ENCODE results near the gene NAXD. TPM values are rescaled to one million over a fixed set of nuclear protein-coding genes. Genes with fewer than 3 reads are reported as not detected.
A peak's percentile ranks its signal among the peaks of the same experiment; 100 is the strongest.
"Not testable (repeated sequence)": the region's sequence is repeated elsewhere in the genome, so short reads cannot be mapped to it uniquely, and the experiment has no call there.

NAXD gene
- total RNA-seq, 3 donors from 2014 or later: 17.8 to 20.5 (median 19.5) TPM

DNA sequence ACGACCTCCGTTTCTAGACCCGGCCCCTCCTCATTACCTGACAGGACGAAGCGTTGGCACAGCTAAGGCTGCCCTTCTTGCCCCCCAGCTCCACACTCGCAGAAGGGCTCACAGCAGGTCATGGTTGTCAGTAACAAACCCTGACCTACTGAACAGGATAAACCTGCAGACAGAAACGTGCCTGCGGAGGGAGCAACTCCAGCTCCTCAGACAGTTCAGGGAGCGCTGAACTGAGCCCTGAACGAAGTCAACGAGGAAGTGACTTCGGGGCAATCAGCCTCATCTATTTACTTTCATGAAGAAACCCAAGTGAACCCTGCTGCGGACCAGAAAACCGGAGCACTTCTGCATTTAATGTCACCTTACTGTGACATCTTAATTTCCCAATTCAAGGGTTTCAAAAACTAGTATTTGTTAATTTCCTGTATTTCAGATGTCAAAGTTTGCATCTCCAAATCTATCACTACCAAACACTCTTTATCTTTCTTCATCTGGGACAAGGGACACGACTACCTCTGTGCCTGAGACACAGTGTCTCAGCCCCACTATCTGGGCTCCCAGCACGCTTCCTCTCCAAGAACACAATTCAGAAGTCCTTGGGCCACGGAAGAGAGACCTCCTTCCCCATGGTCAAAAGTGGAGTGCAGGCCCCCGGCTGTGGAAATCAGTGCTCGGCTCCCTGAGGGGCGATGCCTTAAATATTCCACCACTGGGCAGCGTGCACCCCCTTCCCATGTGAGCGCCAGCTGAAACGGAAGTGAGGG lies 50.3 kb downstream of the NAXD start:
- peaks cover 48% of the 10 kb centered on the region for H3K36me3 Mint-ChIP-seq (ENCODE audit: insufficient read depth)
- ATAC-seq (no peak), DNase-seq (no peak)
- H3K4me1 Mint-ChIP-seq (ENCODE audit: low read depth): peaks cover 1% of the 10 kb centered on the region
- H3K27me3 Mint-ChIP-seq (ENCODE audit: low read depth): no peaks in the 10 kb centered on the region
- H3K4me3 Mint-ChIP-seq: no peak overlapping the region
- H3K9me3 Mint-ChIP-seq: no peaks in the 10 kb centered on the region

DNA sequence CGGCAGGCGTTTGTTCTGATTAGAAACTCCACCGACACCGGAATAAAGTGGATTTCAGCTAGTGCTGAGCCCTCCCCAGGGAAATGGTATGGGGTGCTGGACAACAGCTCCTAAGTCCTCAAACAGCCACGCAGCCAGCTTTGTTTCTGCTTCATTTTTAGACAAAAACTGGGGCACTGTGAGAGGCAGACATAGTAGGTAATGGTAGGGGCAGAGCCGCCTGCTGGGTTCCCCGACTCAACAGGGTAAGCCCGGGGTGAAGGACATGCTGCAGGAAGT lies 50.8 kb downstream of the NAXD start:
- Mint-ChIP-seq H3K9me3 (no peaks in the 10 kb centered on the region), H3K36me3 (ENCODE audit: insufficient read depth) (peaks cover 49% of the 10 kb centered on the region), H3K4me3 (no peak overlapping the region), H3K4me1 (ENCODE audit: low read depth) (peaks cover 6% of the 10 kb centered on the region), H3K27me3 (ENCODE audit: low read depth) (no peaks in the 10 kb centered on the region)
- DNase-seq (no peak), ATAC-seq (no peak)

DNA sequence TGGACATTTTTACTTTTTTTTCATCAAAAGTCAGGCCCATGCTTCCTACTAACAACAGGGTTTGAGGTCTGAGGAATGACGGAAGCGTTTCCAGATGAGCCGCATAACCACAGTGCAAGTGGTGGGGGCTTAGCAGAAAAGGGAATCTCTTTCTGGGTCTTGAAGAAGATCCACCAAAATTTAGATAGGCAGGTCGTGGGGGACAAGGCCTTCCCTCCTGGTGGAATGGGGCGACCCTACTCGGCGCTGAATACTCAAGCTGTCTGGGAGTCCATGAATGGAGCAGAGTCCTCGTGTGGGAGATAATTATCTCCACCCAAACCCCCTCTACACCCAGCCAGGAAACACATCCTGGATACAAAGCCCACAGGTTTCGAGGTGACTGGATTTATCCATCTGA lies 53.7 kb downstream of the NAXD start:
- H3K4me1 Mint-ChIP-seq (ENCODE audit: low read depth): peaks cover 26% of the 10 kb centered on the region
- no peaks in the 10 kb centered on the region for H3K9me3 Mint-ChIP-seq
- H3K27me3 Mint-ChIP-seq (ENCODE audit: low read depth): no peaks in the 10 kb centered on the region
- peaks cover 42% of the 10 kb centered on the region for H3K36me3 Mint-ChIP-seq (ENCODE audit: insufficient read depth)
- DNase-seq (no peak), ATAC-seq (no peak)
- H3K4me3 Mint-ChIP-seq: no peak overlapping the region

DNA sequence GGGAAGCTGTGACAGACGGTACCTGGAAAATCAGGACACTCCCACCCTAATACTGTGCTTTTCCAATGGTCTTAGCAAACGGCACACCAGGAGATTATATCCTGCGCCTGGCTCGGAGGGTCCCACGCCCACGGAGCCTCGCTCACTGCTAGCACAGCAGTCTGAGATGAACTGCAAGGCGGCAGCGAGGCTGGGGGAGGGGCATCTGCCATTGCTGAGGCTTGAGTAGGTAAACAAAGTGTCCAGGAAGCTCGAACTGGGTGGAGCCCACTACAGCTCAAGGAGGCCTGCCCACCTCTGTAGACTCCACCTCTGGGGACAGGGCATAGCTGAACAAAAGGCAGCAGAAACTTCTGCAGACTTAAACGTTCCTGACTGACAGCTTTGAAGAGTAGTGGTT lies 54.5 kb downstream of the NAXD start:
- H3K4me3 Mint-ChIP-seq; ATAC-seq; DNase-seq; H3K9me3 Mint-ChIP-seq; H3K27me3 Mint-ChIP-seq (ENCODE audit: low read depth): not testable (repeated sequence)
- Mint-ChIP-seq H3K36me3 (ENCODE audit: insufficient read depth) (peaks cover 44% of the 10 kb centered on the region), H3K4me1 (ENCODE audit: low read depth) (peaks cover 31% of the 10 kb centered on the region)

DNA sequence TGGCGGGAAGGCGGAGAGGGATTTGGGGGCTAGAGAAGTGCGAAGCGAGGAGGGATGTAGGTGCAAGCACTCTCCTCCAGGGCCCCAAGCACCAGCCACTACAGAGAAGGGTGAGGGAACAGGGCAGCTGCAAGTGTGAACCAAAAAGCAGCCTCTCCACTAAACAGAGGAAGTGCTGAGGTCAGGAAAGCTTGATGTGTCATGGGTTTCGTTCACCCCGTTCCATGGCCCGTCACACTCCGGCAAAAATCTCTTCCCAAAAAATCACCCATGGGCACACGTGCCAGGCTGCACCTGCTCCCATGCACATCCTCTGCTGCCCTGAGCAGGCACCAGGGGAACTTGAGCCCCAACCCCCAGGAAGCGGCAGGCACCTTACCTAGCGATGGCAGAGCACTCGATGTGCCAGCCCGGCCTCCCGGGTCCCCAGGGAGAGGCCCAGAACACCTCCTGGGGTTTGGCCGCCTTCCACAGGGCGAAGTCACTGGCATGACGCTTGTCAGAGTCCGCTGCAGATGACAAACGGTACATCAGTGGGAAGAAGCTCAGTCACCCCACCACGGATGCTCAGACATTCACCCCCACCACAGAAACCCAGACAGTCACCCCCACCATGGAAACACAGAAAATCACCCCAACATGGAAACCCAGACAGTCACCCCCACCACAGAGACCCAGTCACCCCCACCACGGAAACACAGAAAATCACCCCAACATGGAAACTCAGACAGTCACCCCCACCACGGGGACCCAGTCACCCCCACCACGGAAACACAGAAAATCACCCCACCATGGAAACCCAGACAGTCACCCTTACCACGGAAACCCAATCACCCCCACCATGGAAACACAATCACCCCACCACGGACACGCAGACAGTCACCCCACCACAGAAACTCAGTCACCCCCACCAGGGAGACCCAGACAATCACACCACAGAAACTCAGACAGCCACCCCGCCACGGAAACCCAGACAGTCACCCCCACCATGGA lies 61.5 kb downstream of the NAXD start:
- H3K4me1 Mint-ChIP-seq (ENCODE audit: low read depth): peaks cover 36% of the 10 kb centered on the region
- H3K27me3 Mint-ChIP-seq (ENCODE audit: low read depth): no peaks in the 10 kb centered on the region
- no peaks in the 10 kb centered on the region for H3K9me3 Mint-ChIP-seq
- H3K4me3 Mint-ChIP-seq: no peak overlapping the region
- peaks cover 46% of the 10 kb centered on the region for H3K36me3 Mint-ChIP-seq (ENCODE audit: insufficient read depth)
- peak; percentile 77 to 82 for ATAC-seq
- DNase-seq: no peak

DNA sequence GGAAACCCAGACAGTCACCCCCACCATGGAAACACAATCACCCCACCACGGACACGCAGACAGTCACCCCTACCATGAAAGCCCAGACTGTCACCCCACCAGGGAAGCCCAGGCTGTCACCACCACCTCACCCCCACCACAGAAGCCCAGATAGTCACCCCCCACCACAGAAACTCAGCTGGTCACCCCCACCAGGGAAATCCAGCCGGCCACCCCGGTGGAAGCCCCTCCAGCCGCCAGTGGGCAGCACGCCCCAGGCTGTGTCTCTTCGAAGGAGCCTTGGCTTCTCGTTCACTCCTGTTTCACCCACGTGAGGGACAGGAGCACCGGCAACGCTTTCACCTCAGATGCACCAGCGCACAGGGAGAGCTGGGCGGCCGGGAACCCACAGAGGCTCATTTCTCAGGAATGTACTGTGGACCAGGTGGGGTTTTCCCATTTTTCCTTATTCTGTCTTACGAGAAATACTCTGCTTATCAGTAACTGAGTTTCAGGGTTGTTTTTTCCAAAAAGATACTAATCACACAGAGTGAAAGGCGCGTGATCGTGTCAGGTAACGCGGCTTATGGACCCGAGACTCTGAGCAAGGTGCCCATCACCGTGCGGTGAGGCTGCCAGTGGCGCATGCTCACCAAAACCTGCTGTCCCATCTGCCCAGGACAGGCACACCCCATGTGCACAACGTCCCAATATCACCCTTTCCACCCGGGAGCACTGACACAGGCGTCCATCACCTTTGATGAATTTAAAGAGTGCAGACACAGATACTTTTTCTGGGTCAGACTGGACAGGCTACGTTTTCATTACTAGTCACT lies 62.6 kb downstream of the NAXD start:
- no peaks in the 10 kb centered on the region for H3K9me3 Mint-ChIP-seq
- peak; percentile 35 to 46 for ATAC-seq

DNA sequence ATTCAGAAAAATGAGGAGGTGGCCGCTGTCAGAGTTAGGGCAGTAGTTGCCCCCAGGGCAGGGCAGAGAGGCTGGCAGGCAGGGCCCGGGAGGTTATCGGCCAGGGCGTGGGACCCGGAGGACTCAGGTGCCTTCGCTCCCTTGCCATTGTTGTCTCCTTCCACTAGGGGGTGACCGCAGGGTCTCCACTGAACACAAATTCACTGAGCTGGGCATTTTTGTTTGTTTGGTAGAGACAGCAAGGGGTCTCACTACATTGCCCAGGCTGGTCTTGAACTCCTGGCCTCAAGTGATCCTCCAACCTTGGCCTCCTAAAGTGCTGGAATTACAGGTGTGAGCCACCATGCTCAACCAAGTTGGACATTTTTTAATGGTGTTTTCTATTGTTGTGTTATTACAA lies 65.5 kb downstream of the NAXD start:
- no peaks in the 10 kb centered on the region for H3K9me3 Mint-ChIP-seq
- peaks cover 36% of the 10 kb centered on the region for H3K36me3 Mint-ChIP-seq (ENCODE audit: insufficient read depth)

More for the DNA sequence above, 62.6 kb downstream of the NAXD start:
- peaks cover 40% of the 10 kb centered on the region for H3K36me3 Mint-ChIP-seq (ENCODE audit: insufficient read depth)
- H3K27me3 Mint-ChIP-seq (ENCODE audit: low read depth): no peaks in the 10 kb centered on the region
- DNase-seq: no peak
- H3K4me3 Mint-ChIP-seq: no peak overlapping the region
- peaks cover 28% of the 10 kb centered on the region for H3K4me1 Mint-ChIP-seq (ENCODE audit: low read depth)

DNA sequence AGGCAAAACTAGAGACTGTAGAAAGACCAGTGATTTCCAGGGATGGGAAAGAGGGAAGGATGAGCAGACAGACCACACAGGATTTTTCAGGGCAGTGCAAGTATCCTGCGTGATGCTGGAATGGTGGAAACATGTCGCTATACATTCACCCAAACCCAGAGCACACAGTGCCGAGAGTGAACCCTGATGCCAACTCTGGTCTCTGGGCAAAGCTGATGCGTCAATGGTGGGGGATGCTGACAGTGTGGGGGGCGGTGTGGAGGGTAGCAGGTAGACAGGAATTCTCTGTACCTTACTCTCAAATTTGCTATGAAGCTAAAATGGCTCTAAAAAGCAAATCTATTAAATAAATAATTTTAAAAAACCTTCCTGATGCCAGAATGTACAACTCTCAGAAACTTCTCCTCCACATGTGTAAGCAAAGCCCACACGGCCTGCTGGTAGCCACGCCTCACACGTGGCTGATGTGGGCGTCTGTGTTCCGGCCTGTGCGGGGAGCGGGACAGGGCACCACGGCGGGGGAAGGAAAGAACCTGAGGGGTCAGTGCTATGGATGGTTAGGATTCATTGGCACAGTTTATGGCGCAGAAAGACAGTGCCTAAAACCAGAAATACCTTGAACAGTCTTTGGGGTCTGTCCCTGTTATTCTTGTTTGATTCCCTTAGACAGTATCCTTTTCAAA lies 66.7 kb downstream of the NAXD start:
- H3K36me3 Mint-ChIP-seq (ENCODE audit: insufficient read depth): peaks cover 27% of the 10 kb centered on the region
- no peaks in the 10 kb centered on the region for H3K27me3 Mint-ChIP-seq (ENCODE audit: low read depth)
- no peaks in the 10 kb centered on the region for H3K9me3 Mint-ChIP-seq
- ATAC-seq (no peak), DNase-seq (no peak)
- H3K4me3 Mint-ChIP-seq: no peak overlapping the region
- H3K4me1 Mint-ChIP-seq (ENCODE audit: low read depth): peaks cover 6% of the 10 kb centered on the region

More for the DNA sequence above, 65.5 kb downstream of the NAXD start:
- H3K4me1 Mint-ChIP-seq (ENCODE audit: low read depth): peaks cover 15% of the 10 kb centered on the region
- no peaks in the 10 kb centered on the region for H3K27me3 Mint-ChIP-seq (ENCODE audit: low read depth)
- ATAC-seq (no peak), DNase-seq (no peak)
- no peak overlapping the region for H3K4me3 Mint-ChIP-seq

DNA sequence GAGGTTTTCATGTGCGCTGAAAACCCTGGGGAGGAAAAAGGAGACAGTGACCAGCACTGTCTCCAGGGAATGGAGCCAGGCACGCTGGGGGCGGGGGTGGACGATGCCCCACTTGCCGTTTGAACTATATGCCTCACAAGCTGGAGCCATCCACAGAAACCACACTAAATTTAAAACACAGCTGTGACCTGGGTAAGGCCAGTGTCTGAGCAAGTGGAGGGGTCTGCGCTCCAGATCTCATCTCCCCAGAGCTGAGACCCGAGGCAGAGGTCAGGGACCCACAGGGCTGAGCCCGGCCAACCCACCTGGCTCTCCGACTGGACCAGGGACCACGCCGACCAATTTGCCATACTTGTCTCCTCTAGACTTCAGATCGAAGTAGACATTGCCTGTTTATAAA lies 67.4 kb downstream of the NAXD start:
- Mint-ChIP-seq H3K4me1 (ENCODE audit: low read depth) (peaks cover 5% of the 10 kb centered on the region), H3K27me3 (ENCODE audit: low read depth) (no peaks in the 10 kb centered on the region), H3K4me3 (no peak overlapping the region), H3K36me3 (ENCODE audit: insufficient read depth) (peaks cover 28% of the 10 kb centered on the region), H3K9me3 (no peaks in the 10 kb centered on the region)
- ATAC-seq: no peak
- DNase-seq: no peak

DNA sequence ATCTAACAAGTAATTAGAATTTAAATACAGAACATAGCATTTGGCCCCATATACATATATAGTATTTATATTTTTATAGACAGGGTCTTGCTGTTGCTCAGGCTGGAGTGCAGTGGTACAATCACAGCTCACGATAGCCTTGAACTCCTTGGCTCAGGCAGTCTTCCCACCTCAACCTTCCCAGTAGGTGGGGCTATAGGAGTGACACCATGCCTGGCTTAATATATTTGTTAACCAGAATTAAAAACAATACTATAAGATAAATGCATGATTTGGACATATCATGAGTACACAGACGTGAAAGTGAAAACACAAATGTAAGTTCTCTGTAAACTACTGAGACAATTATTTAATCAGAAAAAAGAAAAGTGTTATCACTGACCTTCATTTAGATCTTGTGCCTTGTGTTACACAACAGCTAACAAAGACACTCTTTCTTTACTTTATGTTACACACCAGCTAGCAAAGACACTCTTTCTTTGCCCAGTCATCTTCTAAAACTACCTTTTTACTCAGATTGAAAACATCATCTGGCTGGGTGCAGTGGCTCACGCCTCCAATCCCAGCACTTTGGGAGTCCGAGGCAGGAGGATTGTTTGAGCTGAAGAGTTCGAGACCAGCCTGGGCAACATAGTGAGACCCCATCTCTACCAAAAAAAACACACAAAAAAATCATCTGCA lies 68.0 kb downstream of the NAXD start:
- DNase-seq (no peak), ATAC-seq (peak in 1 of 2 donors; percentile 62)
- no peaks in the 10 kb centered on the region for H3K27me3 Mint-ChIP-seq (ENCODE audit: low read depth)
- no peaks in the 10 kb centered on the region for H3K9me3 Mint-ChIP-seq
- no peak overlapping the region for H3K4me3 Mint-ChIP-seq
- peaks cover 23% of the 10 kb centered on the region for H3K36me3 Mint-ChIP-seq (ENCODE audit: insufficient read depth)
- peaks cover 1% of the 10 kb centered on the region for H3K4me1 Mint-ChIP-seq (ENCODE audit: low read depth)

DNA sequence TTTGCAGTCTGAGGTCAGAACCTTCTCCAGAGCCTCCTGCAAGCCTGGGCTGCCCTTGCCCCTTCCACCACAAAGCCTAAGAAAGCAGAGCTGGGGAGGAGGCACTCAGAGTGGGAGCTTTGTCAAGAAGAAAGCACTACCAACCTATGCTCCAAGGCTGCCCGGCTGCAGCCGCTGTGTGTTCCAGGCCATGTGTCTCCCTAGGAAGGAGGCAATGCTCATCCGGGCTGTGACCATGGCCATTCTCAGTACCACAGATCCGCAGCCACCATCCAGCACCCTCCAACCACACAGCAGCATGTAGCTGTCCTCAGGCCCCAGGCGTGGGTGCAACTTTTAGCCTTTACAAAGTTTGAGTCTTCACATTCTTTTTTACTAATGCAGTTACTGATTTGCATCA lies 68.6 kb downstream of the NAXD start:
- Mint-ChIP-seq H3K36me3 (ENCODE audit: insufficient read depth) (peaks cover 18% of the 10 kb centered on the region), H3K4me1 (ENCODE audit: low read depth) (no peaks in the 10 kb centered on the region), H3K27me3 (ENCODE audit: low read depth) (no peaks in the 10 kb centered on the region), H3K4me3 (no peak overlapping the region), H3K9me3 (no peaks in the 10 kb centered on the region)
- no peak for DNase-seq
- no peak for ATAC-seq

DNA sequence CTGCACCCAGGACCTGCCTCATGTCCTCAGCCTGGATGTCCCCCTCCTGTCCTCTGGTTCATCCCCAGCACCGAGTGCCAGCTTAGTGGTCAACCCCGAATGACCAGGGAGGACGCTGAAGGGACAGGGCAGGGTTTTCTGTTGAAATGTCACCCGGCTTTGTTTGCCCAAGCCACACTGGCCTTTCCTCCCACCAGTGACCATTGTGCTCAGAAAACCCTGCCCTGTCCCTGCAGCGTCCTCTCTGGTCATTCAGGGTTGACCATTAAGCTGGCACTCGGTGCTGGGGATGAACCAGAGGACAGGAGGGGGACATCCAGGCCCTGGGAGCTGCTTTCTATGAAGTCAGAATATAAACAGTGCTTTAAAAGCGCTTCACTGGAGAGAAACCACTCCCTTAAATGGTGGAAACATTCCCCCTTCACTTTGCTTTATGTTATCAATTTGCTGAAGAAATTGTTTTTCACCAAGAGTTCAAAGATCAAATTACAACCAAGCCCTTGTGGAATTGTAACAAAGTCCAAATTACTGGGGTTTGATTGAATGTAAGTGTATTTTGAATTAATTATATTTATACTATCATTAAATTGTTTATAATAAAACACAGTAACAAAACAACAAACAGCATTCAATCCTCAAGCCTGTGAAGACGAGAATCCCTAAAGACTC lies 69.2 kb downstream of the NAXD start:
- H3K4me1 Mint-ChIP-seq (ENCODE audit: low read depth): no peaks in the 10 kb centered on the region
- no peaks in the 10 kb centered on the region for H3K27me3 Mint-ChIP-seq (ENCODE audit: low read depth)
- DNase-seq (no peak), ATAC-seq (no peak)
- H3K4me3 Mint-ChIP-seq: no peak overlapping the region
- H3K36me3 Mint-ChIP-seq (ENCODE audit: insufficient read depth): peaks cover 17% of the 10 kb centered on the region
- H3K9me3 Mint-ChIP-seq: no peaks in the 10 kb centered on the region
